ENCODE data around the gene FAM3C. TPM values are rescaled to one million over a fixed set of nuclear protein-coding genes. Genes with fewer than 3 reads are reported as not detected.

The FAM3C gene
- total and polyA plus RNA-seq, 2 donors (not counting 1 experiment from before 2014, with no cell fraction given) = 38.7 to 75.4 TPM

DNA sequence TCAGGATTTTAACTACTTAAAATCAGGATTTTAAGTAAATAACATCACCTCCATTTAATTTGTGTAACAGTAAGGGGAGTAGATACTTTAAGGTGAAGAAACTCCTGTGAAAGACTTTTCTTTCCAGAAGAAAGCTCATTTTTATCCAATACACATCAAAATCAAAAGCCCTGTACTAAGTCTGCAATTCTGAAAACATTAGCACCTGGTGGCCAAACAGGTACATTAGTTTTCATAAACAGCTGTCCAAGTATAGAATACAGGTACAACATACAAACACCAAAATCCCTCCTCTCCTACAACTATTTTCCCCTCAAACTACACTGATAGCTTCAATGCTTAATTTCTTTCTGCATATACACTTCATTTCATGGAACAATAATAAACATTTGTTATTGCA, 22.9 kb downstream of the FAM3C start:
- TF ChIP-seq EZH2 (IDR thresholded peaks at IDR 0.05; ENCODE audit: borderline replicate concordance, insufficient read depth, low read depth, low read length, poor library complexity, severe bottlenecking) = no peak
- peak; percentile 25 for TF ChIP-seq CTCF (IDR thresholded peaks at IDR 0.05)
- intact Hi-C loops (cut with micrococcal nuclease) = loop anchor here (5.0 kb wide), 1 partner anchor 159 kb away; no protein-coding TSS in a partner anchor
- DNase-seq = no peak
- H3K4me1 ChIP-seq (ENCODE audit: control insufficient read depth in 2 of 2, insufficient read depth in 2 of 2, low read length in 2 of 2) = peaks cover 83 to 88% of the 10 kb centered on the region in 2 donors
- ChIA-PET CTCF (interaction anchor here (0.5 to 10.8 kb wide), 13 partner anchors 10 to 422 kb away, joined by 3 to 286 read pairs (median 4); partner anchors contain the start of genes FAM3C and ING3), POLR2A (interaction anchor here (1.1 to 2.3 kb wide), 4 partner anchors 17 to 65 kb away, joined by 3 to 6 read pairs (median 3); partner anchors contain the start of gene FAM3C)
- H3K79me2 ChIP-seq (ENCODE audit: control insufficient read depth, insufficient read depth, low read length) = peaks cover 86% of the 10 kb centered on the region
- Mint-ChIP-seq H3K9me3 (ENCODE audit: insufficient read depth) (no peaks in the 10 kb centered on the region), H3K27ac (peak overlapping the region; percentile 82), H3K4me3 (peak overlapping the region; percentile 73), H3K27me3 (no peaks in the 10 kb centered on the region), H3K4me1 (peaks cover 79% of the 10 kb centered on the region)
- H3K9me3 ChIP-seq (ENCODE audit: control extremely low read depth in 1 of 3, control insufficient read depth in 2 of 3, insufficient read depth in 1 of 3, low read length in 2 of 3) = peaks cover 2 to 14% (median 5%) of the 10 kb centered on the region in 3 donors
- H3K4me3 ChIP-seq (ENCODE audit: control extremely low read depth in 1 of 5, extremely low read depth in 1 of 5, insufficient read depth in 1 of 5, low read depth in 2 of 5, low read length in 4 of 5) = peak overlapping the region in 2 of 5 experiments; percentile 6 to 50
- no peaks in the 10 kb centered on the region for H3K27me3 ChIP-seq (replicated peaks in 1 of 4; ENCODE audit: control extremely low read depth in 1 of 4, control insufficient read depth in 3 of 4, insufficient read depth in 4 of 4, low read length in 3 of 4)
- peak overlapping the region; percentile 89 to 94 for H3K27ac ChIP-seq (ENCODE audit: low read length in 2 of 2)
- H2AFZ ChIP-seq (ENCODE audit: insufficient read depth, low read depth, low read length, poor library complexity, severe bottlenecking) = peak overlapping the region; percentile 70
- ATAC-seq (ENCODE audit: low read depth) = no peak
- no peaks in the 10 kb centered on the region for H4K20me1 ChIP-seq (ENCODE audit: control insufficient read depth, insufficient read depth, low read length, poor library complexity, severe bottlenecking)
- H3K9ac ChIP-seq (ENCODE audit: low read length) = peak overlapping the region; percentile 51
- H3K36me3 ChIP-seq (replicated peaks in 1 of 2; ENCODE audit: control extremely low read depth in 1 of 2, control insufficient read depth in 1 of 2, extremely low read depth in 1 of 2, insufficient read depth in 2 of 2, low read length in 1 of 2) = peaks cover 12 to 45% of the 10 kb centered on the region in 2 experiments
- H3K4me2 ChIP-seq (replicated peaks; ENCODE audit: low read depth, low read length, poor library complexity, severe bottlenecking) = peak overlapping the region; percentile 69

- Histone ChIP-seq H3K4me2 (replicated peaks; ENCODE audit: low read depth, low read length, poor library complexity, severe bottlenecking) (peak overlapping the region; percentile 69), H3K9me3 (ENCODE audit: control extremely low read depth in 1 of 3, control insufficient read depth in 2 of 3, insufficient read depth in 1 of 3, low read length in 2 of 3) (peaks cover 2 to 10% (median 4%) of the 10 kb centered on the region in 3 donors), H3K27me3 (replicated peaks in 1 of 4; ENCODE audit: control extremely low read depth in 1 of 4, control insufficient read depth in 3 of 4, insufficient read depth in 4 of 4, low read length in 3 of 4) (no peaks in the 10 kb centered on the region), H2AFZ (ENCODE audit: insufficient read depth, low read depth, low read length, poor library complexity, severe bottlenecking) (peak overlapping the region; percentile 70), H4K20me1 (ENCODE audit: control insufficient read depth, insufficient read depth, low read length, poor library complexity, severe bottlenecking) (no peaks in the 10 kb centered on the region), H3K27ac (ENCODE audit: low read length in 2 of 2) (peak overlapping the region; percentile 89 to 94), H3K4me3 (ENCODE audit: control extremely low read depth in 1 of 5, extremely low read depth in 1 of 5, insufficient read depth in 1 of 5, low read depth in 2 of 5, low read length in 4 of 5) (peak overlapping the region in 3 of 5 experiments; percentile 6 to 50 (median 8)), H3K36me3 (replicated peaks in 1 of 2; ENCODE audit: control extremely low read depth in 1 of 2, control insufficient read depth in 1 of 2, extremely low read depth in 1 of 2, insufficient read depth in 2 of 2, low read length in 1 of 2) (peaks cover 12 to 45% of the 10 kb centered on the region in 2 experiments), H3K4me1 (ENCODE audit: control insufficient read depth in 2 of 2, insufficient read depth in 2 of 2, low read length in 2 of 2) (peaks cover 87% of the 10 kb centered on the region in 2 donors), H3K9ac (ENCODE audit: low read length) (peak overlapping the region; percentile 51), H3K79me2 (ENCODE audit: control insufficient read depth, insufficient read depth, low read length) (peaks cover 86% of the 10 kb centered on the region)
- peaks cover 80% of the 10 kb centered on the region for H3K4me1 Mint-ChIP-seq
- no peaks in the 10 kb centered on the region for H3K9me3 Mint-ChIP-seq (ENCODE audit: insufficient read depth)
- ATAC-seq (ENCODE audit: low read depth) (peak; percentile 69), DNase-seq (peak; percentile 64)
- no peak for TF ChIP-seq EZH2 (IDR thresholded peaks at IDR 0.05; ENCODE audit: borderline replicate concordance, insufficient read depth, low read depth, low read length, poor library complexity, severe bottlenecking)
- no peak for TF ChIP-seq CTCF (IDR thresholded peaks at IDR 0.05)
- ChIA-PET POLR2A (interaction anchor here (1.1 to 2.3 kb wide), 5 partner anchors 16 to 66 kb away, joined by 3 to 6 read pairs (median 3); partner anchors contain the start of gene FAM3C), CTCF (interaction anchor here (0.7 to 10.8 kb wide), 14 partner anchors 11 to 176 kb away, joined by 3 to 286 read pairs (median 6); partner anchors contain the start of gene FAM3C)
- H3K27ac Mint-ChIP-seq = peak overlapping the region; percentile 86
- no CpG with 5 or more reads among the region's 2 CpGs for WGBS (ENCODE audit: insufficient coverage)
- no peaks in the 10 kb centered on the region for H3K27me3 Mint-ChIP-seq
- intact Hi-C loops (cut with micrococcal nuclease) = loop anchor here (1.0 to 5.0 kb wide), 2 partner anchors 11 to 160 kb away; no protein-coding TSS in a partner anchor
- peak overlapping the region; percentile 66 for H3K4me3 Mint-ChIP-seq
Observed at GRCh38 chr7:121372376-121373010, 23.6 kb downstream of the FAM3C start.

Data from B cell (primary cell).